Tongue (tissue), 2 donors: ENCODE data around the gene CCDC187. TPM values are rescaled to one million over a fixed set of nuclear protein-coding genes. Genes with fewer than 3 reads are reported as not detected.

Source experiments
- DNase-seq: peaks from one replicate; pipeline ENCODE4 v3.0.0-alpha.2; 2015
- total RNA-seq: library from RNA; depleted of rRNA; stranded (reverse); fragments of >200 nt; gene quantifications from one replicate; pipeline ENCODE4 v1.2.3, GENCODE V29; 2014

The CCDC187 gene
- total RNA-seq, 1 donor from 2014 or later: 0.51 TPM

DNA sequence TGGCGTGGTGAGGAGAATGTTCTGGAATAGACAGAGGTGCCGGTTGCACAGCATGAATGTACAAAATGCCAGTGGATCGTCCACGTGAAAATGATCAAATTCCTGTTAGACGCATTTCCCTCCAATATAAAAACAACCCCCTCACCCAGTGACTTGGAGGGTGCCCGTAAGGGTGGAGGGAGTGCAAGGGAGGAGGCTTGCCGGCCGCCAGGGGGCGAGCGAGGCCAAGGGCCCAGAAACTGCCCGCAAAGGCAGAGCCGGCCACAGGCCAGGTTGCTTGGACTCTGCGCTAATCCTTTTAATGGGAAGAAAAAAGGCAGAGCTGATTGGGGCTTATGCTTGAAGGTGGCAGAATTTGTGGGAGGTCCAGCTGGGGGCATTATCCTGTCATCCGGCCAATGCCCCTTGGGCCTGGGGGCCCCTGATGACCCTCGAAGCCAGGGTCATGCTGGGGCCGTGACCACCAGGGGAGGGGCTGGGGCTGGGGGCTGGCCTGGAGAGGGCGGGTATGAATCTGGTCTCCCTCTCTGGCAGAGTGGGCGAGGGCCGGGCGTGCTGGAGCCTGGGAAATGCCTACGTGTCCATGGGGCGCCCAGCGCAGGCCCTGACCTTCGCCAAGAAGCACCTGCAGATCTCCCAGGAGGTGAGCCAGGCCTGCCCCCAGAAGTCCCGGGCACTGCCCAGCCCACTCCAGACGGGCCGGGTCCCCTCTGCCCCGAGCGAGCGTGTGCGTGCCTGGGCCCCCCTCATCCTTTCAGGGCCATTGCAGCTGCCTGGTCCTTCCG, 35.5 kb upstream of the CCDC187 start:
- DNase-seq: peak; percentile 67

DNA sequence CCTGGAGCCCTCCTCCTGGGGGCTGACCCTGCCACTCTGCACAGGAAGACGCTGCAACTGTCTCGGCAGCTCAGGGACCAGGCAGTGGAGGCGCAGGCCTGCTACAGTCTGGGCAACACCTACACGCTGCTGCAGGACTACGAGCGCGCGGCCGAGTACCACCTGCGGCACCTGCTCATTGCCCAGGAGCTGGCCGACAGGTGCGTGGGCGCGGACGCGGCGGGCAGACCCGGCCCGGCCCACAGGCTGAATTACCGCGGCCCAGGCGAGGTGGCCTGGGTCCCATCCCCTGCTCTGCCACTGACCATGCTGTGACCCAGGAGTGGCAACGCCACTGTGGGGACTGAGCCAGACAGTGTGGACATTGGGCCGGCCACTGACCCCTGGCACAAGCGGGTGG, 34.6 kb upstream of the CCDC187 start:
- DNase-seq: no peak

DNA sequence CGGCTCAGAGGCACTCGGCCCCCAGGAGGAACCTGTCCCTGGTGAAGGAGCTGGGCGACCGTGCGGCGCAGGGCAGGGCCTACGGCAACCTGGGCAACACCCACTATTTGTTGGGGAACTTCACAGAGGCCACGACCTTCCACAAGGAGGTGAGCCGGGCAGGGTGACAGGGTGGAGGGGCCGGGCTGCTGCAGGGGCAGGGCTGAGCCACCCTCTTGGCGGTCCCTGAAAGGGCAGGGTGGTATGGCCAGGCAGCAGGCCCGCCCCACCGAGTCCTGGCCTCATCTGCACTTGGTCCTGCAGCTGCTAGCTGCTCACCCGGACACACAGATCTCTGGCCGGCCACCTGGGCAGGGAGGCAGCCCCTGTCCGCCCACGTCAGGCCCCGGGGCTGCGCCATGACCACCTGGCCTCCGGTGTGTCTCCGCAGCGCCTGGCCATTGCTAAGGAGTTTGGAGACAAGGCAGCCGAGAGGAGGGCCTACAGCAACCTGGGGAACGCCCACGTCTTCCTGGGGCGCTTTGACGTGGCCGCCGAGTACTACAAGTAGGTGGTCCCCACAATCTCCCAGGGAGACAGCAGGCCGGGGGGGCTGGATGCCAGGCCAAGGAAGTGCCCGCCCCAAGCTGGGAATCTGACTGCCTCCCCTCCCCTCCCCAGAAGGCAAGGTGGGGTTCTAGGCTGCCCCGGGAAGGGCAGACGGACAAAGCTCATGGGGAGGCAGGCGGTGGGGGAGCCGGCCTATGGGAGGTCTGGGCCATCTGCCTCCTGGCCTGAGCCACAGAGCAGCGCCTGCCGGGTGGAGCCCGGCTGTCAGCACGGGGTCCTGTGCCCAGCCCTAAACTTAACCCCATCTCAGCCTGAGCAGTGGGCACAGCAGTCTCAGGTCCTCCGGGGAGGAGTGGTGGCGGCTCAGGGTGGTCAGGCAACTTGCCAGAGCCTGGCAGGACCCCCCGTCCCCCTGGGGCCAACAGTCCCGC, 33.8 kb upstream of the CCDC187 start:
- DNase-seq: no peak

DNA sequence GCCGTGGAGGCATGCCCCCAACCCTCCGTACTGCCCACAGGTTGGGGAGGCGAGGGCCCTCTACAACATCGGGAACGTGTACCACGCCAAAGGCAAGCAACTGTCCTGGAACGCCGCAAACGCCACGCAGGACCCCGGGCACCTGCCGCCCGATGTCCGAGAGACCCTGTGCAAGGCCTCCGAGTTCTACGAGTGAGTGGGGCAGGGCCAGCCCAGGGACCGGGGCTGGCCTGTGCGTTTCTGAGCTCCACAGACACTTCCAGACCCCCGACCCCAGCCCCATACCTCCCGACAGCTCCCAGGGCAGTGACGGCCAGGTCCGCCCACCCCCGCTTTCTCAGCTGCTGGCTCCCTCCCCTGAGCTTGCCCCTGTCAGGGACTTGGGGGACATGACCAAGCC, 33.0 kb upstream of the CCDC187 start:
- DNase-seq: no peak

DNA sequence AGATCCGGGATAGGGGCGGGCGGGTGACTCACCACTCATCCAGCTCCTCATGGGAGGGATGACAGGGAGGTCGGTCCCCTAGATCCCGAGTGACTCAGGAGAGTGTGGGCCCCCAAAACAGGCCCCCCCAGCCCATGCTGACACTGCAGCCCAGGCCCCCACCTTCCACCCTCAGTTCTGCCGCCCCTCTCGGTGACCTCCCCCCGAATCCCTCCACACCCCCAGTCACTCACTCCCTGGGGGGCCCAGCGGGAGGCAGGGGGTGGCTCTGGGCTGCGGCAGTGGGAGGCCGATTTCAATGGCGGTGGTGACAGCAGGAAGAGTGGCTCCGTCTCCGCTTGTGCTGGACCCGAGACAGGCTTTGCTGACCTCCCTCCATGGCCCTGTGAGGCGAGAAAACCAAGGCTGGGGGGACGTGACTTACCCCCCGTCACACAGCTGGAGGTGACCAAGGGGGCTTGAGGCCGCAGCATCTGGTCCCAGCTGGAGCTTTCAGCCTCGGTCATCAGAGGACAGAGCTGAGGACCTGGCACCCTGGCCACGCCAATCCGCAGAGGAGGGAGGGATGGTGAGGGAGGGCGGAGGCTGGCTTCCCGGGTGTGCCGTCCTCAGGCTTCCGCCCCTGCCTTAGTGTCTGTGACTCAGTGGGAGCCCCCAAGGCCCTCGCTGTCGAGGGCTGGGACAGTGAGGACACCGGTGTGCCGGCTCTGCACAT, 32.4 kb upstream of the CCDC187 start:
- DNase-seq: no peak

DNA sequence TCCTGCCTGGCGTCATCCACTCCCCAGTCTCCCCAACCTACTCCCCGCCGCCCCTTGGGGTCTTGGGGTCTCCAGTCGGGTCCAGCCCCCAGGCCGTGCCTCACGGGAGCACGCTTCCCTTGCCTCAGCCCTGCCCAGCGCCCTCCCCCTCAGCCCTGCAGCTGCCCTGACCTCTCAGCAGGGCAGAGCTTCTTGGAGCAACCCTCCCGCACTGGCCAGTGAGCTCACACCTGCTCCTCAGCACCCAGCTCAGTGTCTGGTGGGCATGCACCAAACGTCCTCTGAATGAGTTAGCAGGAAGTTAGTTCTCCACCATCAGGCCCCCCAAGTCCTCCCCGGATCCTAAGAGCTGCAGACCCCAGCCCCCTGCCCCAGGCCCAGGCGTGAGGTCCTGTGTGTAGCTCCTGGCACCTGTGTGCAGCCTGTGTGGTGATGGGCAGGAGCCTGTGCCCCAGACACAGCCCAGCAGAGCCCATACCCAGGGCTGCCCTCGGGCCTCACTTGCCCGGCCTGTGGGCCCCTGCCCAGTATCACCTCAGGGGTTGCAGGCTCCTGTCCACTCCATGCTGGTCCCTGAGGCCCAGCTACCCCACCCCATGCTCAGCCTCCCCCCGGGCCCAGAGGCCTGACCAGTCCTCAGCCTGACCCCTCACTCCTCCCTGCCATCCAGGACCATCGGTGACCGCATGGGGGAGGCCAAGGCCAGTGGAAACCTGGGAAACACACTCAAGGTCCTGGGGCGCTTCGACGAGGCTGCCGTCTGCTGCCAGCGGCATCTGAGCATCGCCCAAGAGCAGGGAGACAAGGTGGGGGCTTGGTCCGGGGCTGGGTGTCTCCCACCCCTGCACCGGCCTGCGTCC, 31.6 kb upstream of the CCDC187 start:
- no peak for DNase-seq

DNA sequence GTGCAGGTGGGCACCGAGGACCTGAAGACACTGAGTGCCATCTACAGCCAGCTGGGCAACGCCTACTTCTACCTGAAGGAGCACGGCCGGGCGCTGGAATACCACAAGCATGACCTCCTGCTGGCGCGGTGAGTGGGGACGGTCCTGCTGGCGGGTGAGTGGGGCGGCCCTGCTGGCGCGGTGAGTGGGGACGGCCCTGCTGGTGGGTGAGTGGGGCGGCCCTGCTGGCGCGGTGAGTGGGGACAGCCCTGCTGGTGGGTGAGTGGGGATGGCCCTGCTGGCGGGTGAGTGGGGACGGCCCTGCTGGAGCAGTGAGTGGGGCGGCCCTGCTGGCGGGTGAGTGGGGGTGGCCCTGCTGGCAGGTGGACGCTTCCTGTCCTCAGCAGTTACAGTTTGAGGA, 30.6 kb upstream of the CCDC187 start:
- DNase-seq: no peak

DNA sequence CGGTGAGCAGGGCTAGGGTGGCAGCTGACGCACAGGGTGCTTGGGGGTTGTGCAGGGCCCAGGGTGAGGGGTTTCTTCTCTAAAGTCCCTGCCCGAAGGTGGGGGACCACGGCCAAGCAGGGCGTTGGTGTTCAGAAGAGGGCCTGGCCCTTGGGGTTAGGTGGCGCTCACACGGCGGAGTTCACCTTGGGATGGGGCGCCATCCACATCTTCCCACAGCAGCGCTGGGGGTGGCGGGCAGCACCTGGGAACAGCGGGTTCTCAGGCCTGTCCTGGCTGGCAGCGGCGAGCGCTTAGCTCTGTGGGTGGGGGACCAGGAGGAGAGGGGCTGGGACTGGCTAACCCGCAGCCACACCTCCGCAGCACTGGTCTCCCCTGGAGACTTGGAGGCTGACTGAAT, 29.6 kb upstream of the CCDC187 start:
- DNase-seq: no peak

DNA sequence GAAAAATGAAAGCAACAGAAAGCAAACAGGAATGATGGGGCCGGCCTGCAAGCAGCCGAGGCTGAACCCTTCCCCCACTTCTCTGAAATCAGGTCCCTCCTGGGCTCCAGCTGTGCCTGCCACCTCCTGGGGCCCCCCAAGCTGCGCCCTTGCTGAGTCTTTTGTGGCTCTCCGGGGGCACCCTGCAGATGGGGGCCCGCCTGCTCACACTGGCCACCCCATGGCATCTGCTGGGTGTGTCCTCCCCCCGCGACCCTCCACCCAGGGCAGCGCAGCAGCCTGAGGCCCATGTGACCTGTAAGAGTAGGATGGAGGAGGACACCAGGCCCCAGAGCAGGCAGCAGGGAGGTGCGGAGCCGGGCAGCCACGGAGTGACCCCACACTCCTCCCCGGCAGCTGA, 29.2 kb upstream of the CCDC187 start:
- no peak for DNase-seq

DNA sequence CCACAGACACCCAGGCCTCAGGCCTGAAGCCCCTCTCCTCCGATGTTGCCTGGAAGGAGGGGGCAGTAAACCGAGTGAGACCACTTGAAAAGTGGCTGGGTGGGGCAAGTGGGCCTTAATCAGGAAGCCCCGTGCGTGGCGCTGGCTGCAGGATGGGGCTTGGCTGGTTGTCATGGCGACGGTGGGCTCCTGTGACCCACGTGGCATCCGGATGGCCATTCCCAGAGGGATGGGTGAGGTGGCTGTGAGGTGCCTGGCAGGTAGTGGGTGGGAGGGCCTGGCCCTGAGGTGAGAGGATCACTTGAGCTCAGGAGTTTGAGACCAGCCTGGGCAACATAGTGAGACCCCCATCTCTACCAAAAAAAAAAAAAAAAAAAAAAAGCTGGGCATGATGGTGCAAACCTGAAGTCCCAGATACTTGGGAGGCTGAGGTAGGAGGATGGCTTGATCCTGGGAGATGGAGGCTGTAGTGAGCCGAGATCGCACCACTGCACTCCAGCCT, 28.6 kb upstream of the CCDC187 start:
- DNase-seq: no peak

DNA sequence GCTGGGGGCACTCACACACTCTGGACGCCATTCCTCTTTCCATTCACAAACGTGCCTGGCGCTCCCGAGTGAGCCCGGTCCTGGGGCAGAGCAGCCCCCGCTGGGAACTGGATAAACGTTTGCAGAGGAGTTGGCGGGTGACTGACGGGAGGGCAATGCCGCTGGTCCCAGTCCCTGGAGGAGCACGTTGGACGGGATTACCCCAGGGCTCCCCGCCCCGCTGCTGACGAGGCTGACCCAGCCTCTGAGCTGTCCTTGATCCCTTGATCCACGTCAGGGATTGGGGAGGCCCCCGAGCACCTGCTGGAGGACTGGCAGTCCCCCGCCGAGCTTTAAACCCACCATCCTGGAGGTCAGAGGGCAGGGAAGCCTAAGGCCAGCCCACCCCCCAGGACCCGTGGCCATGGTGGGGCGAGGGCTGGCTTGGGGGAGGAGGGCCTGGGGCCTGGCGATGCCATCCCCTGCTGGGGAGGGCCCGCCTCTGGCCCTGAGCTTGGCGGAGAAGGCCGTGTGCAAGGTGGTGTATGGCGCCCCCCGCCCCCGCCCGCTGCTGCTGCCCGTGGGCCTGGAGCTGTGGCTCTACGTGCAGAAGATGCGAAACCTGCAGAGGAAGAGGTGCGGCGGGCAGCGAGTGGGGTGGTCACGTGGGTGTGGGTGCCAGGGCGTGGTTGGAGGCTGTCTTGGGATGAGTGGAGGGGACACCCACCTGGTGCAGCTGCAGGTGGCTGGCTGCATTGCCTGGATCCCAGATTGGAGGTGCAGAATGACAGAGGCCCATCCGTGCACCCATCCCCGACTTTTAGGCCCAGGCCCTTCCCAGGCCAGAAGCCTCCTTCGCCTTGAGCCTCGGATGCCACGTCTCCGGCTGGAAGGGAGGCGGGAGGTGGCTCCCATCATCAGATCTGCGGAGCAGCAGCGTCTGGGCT, 27.9 kb upstream of the CCDC187 start:
- no peak for DNase-seq

DNA sequence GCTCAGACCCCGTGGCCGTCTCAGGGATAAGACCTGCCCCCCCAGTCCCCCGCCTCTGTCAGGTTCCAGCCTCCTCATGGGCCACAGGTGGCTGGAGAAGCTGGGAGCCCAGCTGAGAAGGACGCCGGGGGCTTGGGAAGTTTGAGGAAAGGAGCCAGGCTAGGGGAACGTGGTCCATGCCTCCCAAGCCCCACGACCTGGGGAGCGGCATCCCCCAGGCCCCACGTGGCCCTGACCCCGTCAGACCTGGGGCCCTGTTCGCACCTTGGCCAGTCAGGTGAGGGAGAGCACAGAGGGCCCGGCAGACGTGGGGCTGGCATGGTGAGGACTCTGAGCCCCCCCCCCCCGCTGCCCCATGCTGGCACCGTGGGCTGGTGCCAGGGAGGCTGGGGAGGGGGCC, 27.1 kb upstream of the CCDC187 start:
- no peak for DNase-seq

DNA sequence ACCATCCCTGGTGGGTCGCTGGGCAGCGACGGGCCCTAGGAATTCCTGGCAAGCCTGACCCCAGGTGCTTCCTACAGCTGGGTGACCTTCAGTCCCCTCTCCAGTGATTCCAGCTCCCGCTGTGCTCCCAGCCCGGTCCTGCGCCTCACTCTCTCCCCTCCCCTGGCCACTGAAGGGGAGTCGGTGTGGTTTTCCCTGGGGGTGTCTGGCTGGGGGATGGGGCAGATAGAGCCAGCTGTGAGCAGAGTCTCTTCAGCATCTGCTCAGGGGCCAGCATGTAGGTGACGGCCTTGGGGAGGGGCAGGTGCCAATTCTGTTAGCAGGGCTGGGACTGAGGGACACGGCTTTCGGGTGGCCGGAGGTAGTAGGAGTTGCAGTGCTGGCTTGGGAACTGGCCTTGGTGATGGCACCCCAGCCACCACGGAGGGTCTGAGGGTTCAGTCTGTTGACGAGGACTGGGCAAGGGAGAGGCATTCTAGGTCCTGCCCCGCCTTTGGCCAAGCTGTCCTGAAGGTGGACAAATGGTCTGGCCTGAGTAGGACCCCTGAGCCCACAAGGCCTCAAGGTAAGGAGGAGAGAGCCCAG, 26.6 kb upstream of the CCDC187 start:
- DNase-seq: no peak

DNA sequence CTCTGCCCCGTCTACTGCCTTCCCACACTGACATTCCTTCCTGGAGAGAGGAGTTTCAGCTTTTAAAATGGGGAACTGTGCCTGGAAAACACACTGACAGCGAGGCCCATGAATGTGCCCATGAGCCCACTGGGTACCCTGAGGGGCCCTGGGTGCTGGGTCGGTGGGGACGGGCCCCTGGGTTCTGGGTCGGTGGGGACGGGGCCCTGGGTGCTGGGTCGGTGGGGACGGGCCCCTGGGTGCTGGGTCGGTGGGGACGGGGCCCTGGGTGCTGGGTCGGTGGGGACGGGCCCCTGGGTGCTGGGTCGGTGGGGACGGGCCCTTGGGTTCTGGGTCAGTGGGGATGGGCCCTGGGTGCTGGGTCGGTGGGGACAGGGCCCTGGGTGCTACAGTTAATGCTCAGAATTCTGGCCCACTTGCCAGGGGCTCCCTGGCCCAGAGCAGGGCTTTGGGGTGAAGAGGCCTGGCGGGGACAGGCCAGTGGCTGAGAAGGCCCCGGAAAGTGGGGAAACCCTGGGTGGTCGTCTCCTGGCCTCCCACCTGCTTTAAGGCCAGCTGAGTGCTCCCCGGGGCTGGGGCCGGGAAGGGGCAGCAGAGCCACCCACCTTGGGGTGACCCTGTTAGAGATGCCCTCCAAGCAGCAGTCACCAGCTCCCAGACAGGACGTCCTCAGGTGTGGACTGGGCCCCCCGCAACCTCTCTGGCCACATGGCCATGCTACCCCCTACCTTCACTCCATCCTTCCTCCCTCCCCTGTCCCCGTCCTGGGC, 25.9 kb upstream of the CCDC187 start:
- no peak for DNase-seq

DNA sequence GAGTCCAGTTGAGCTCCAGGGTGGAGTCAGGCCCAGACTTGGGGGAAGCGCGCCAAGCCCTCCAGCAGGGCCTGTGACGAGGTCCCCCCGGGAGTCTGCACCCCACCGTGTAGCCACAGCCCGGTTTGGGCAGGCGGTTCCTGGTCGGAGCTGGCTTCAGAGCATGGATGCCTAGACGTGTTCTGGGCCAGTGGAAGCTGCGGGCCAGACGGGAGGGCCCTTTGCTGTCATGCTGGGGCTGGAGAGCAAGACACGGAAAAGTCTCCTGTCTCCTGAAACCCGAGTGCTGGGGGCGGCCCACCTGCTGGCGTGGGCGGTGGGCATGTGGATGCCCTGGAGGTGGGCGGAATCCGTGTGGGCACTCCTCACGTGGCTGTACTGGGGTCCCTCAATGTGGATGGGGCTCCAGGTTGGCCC, 25.3 kb upstream of the CCDC187 start:
- DNase-seq: no peak

DNA sequence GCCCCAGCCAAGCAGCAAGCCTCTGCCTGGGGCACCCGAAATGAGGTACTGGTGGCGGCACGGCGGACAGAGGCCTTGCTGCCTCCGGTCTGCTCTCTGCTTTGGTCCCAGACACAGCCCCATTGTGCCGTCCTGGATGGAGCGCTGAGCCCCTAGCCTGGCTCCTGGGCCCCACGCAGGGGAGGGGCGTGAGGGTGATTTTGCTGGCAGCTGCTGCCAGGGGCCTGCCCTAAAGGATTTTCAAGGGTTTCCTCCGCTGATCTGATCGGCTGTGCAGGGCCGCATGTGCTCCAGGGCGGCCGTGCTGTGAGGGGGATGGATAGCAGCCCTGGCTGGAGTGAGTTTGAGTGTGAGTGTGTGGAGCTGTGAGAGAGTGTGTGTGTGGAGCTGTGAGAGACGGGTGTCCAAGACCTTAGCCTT, 24.7 kb upstream of the CCDC187 start:
- DNase-seq: peak; percentile 89

DNA sequence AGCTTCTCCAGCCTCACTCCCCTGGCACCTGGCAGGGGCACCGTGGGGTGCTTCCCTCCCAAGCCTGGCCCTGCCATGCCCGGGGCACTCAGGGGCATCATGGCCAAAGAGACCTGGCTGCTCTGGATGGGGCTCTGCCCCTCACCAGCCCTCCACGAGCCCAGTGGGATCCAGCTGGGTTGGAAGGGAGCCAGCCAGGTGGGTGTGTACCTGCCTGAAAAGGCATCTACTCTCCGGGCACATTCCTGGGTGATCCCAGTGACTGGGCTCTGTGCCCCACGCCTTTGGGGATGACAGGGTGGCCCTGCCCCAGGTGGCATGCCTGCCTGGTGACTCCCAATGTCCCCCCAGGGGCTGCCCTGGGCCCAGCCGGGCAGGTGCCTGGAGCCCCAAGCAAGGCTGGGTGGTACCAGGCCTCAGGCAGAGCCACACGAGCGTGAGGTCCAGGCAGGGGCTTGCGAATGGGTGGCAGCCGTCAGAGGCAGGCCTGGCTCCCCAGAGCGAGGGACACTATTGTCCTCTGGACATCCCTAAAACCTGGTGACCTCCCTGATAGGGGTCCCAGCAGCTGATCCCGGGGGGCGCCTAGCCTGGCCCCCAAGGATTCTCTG, 24.2 kb upstream of the CCDC187 start:
- peak; percentile 61 for DNase-seq

DNA sequence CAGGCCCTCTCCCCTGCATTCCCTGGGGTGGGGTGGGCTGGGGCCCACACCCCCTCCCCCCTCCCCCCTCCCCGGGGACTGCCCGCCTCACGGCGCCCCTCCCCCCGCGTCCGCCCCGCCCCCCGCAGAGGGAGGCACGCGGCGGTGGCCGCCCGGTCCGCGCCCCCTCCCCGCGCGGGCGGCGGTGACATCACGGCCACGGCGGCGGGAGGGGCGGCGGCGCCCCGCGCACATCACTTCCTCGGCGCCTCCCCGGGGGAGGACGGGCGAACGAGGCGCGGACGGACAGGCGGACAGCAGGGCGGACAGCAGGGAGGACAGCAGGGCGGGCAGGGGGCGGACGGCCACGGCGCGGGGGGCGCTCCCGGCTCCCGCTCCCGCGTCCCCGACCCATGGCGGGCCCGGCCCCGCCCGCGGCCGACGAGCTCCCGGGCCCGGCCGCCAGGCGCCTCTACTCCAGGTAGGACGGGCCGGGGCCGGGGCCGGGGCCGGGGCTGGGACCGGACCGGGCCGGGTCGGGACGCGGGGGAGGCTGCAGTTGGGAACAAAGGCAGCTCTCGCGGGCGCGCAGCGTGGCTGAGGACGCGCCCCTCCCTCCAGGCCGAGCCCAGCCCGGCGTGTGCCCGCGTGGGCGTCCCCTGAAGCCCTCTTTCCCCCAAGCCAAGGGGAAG, 23.5 kb upstream of the CCDC187 start, which contains the start of gene GPSM1:
GPSM1 (plus strand) TSS at position 236 of the 671 bp plus-strand sequence; CDS start at position 393, 157 bp downstream.
- peak; percentile 77 for DNase-seq
